HepG2 (cell line): Measurements from ENCODE around the gene FAM20C.

Experiments
- HDAC1 ChIP-seq: sonication (generic); formaldehyde crosslinking; IDR thresholded peaks from 2 replicates; pipeline ENCODE4 v1.5.1; 2020; ENCODE audit warnings: mild to moderate bottlenecking, missing genetic modification reagents
- JUN ChIP-seq: sonication (generic); formaldehyde crosslinking; IDR thresholded peaks from 2 replicates; pipeline ENCODE4 v1.4.0; 2020; ENCODE audit warnings: mild to moderate bottlenecking, missing genetic modification reagents
- NR3C1 ChIP-seq: sonication (generic); formaldehyde crosslinking; IDR thresholded peaks from 2 replicates; pipeline ENCODE4 v1.4.0; 2020; ENCODE audit warnings: missing genetic modification reagents
- STAT6 ChIP-seq: sonication (generic); formaldehyde crosslinking; IDR thresholded peaks from 2 replicates; pipeline ENCODE4 v1.4.0; 2020; ENCODE audit warnings: missing genetic modification reagents, mild to moderate bottlenecking, borderline replicate concordance
- TRIM24 ChIP-seq: sonication (generic); formaldehyde crosslinking; IDR thresholded peaks from 2 replicates; pipeline ENCODE4 v1.8.0; 2022; ENCODE audit warnings: mild to moderate bottlenecking, missing genetic modification reagents
- ZBTB33 ChIP-seq: sonication (generic); formaldehyde crosslinking; IDR thresholded peaks from 2 replicates; pipeline ENCODE4 v1.4.0; 2020; ENCODE audit warnings: missing genetic modification reagents
- ZNF460 ChIP-seq: sonication (generic); formaldehyde crosslinking; IDR thresholded peaks from 2 replicates; pipeline ENCODE4 v1.5.1; 2020; ENCODE audit warnings: missing genetic modification reagents, mild to moderate bottlenecking, borderline replicate concordance

GRCh38 chr7:303425-303824 is 111.1 kb downstream of the FAM20C start:
- no peak for TF ChIP-seq ZBTB33 (CRISPR knock-in tag)
- no peak for TF ChIP-seq STAT6
- no peak for TF ChIP-seq HDAC1 (CRISPR knock-in tag)
- no peak for TF ChIP-seq JUN (CRISPR knock-in tag)
- no peak for TF ChIP-seq ZNF460 (CRISPR knock-in tag)
- no peak for TF ChIP-seq TRIM24 (CRISPR knock-in tag)
- no peak for TF ChIP-seq NR3C1 (CRISPR knock-in tag)
